Measurements from ENCODE around the gene HES2.
"Not testable (repeated sequence)": the region's sequence is repeated elsewhere in the genome, so short reads cannot be mapped to it uniquely, and the experiment has no call there.

Gene HES2, protein sequence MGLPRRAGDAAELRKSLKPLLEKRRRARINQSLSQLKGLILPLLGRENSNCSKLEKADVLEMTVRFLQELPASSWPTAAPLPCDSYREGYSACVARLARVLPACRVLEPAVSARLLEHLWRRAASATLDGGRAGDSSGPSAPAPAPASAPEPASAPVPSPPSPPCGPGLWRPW
- 0 to 0.07 (median 0.05) reads per million in 3 experiments for total RNA-seq

DNA sequence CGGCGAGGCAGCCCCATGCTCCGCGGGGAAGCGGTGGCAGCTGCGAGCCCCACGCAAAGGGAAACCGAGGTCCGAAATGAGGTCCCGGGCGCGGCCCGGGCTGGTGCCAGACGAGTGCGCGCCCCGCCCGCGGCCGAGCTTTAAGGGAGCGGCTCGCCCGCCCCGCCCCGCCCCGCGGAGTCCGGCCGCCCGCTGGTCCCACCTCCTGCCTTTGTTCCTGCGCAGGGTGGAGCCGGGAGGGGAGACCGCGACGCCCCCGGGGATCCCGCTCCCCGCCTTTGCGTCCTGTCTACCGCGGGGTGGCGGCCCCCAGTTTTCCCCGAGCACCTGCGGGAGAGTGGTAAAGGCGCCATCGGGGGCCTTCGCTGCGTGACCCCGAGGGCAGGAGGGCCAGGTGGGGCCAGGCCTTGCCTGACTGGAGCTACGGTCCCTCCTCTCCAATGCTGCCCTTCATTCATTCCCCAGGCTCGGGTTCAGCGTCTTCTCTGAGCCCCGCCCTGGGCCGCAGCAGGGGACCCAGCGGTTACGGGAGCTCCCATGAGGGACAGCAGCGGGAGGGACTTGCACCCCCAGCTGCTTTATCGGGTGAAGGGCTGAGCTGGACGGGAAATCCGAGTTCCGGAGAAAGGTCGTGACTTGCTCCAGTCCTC lies at the start of gene HES2:
TSS of gene HES2 (minus strand) at position 116 of the 650 bp plus-strand sequence. CDS start at position 17, 99 bp downstream.
- DNase-seq: no peak

DNA sequence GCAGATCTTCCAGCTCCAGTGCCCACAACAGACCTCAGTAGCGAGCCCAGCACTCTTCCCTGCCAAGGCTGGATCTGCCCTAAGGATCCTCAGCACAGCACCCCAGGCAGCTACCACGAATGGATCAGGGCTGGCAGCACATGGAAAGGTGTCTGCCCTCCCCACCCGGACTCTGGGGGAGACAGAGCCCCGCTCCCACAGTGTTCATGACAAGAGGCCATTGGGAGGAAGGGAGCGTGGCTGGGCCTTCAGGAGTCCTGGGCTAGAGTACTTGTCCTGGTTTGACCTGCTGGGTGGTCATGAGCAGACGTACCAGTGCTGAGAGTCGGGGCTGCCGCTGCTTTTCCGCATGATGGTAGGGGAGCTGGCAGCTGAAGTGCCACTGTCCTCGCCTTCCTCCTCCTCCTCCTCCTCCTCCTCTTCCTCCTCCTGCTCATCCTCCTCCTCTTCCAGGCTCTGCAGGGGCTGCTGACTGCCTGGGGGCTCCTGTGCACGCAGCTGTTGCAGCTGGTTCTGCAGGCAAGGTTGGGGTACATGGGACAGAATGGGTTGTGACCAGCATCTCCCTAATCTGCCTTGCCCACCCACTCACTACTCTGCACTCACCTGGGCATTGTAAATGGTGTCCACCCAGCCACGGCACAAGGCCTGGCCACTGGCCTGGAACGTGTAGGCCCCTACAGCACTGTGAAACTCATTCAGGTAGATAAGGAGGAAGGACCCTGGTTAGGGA lies 49.2 kb upstream of the HES2 start:
- no peak for DNase-seq

DNA sequence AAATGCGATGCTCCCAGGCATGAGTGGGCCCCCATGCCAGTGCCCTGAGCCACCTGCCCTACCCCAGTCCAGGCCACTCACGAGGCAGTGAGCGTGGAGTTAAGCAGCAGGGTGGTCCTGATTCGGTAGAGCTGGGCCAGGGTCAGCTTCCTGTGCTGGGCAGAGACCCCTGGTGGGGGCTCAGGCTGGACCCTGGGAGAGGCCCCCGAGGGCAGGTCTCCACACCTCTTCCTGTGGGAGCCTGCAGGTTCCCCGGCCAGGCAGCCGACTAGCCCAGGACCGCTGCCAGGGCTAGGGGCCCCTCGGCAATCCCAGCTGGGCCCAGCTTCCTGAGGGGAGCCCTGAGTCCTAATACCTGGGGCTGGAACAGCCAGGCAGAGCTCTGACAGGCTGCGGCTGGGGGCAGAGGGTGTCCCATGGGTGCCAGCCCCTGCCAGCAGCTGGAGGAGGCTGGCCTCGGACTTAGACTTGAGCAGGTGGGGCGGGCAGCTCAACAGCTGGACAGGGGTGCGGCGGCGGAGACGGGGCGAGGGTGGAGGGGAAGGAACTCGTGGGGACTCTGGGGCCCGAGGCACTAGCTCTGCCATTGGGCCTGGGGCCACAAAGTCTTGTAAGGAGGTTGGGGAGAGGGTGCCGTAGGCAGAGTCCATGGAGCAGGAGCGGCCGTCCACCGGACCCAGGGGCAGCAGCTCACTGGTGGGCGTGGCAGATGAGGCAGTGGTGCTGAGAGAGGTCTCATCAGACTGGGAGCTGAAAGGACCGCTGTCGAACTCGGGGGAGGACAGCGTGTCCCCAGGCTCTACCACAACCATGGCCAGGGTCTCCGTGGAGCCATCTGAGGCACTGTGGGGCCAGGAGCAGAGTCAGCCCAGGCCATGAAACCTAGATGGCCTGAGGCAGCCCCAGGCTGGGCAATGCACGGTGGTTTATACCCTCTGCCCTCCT lies 48.3 kb upstream of the HES2 start:
- no peak for DNase-seq

DNA sequence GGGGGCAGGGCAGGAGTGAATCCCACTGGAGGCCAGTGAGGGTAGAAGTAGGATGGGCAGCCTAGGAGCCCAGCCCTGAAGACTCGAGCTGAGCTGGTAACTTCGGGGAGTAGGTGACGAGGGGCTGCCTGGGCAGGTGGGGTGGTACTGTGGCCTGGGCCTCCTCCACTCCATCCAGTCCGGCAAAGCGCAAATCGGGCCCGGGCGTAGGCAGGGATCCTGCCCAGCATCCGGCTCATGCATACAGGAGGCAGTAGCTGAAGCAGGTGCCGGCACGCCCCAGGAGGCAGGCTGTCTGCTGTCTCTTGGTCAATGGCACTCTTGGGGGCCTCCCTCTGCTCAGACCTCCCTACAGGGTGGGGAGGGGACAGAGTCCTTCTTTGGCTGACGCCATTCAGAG lies 47.5 kb upstream of the HES2 start:
- DNase-seq: no peak

DNA sequence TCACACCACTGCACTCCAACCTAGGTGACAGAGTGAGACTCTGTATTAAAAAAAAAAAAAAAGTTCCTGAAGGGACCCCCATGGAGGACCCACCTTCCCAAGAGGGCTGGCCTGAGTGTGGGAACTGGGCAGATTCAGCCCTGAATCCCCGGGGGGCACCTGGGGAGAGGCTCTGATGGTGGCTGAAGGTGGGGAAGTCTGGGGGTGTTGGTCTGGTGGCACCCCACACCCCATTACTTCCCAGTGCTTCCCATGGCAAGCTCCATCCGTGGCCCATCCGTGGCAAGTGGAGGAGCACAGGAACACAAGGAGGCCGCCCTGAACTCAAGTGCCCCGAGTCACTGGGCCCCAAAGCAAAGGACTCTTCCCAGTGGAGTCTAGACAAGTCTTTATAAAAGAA lies 47.0 kb upstream of the HES2 start:
- no peak for DNase-seq

DNA sequence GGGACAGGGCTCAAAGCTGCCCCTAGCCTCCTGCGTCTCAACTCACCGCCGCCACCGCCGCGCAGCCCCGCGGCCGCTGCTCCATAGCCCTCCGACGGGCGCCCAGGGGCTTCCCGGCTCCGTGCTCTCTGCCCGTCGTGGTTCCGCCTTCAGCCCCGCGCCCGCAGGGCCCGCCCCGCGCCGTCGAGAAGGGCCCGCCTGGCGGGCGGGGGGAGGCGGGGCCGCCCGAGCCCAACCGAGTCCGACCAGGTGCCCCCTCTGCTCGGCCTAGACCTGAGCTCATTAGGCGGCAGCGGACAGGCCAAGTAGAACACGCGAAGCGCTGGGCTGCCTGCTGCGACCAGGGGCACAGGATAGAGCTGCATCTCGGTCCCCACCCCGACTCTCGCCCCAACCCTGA lies 46.3 kb upstream of the HES2 start, which contains the start of gene TNFRSF25:
TSS of gene TNFRSF25 (minus strand) at position 151 of the 400 bp plus-strand sequence. CDS start at position 85, 66 bp downstream.
- peak; percentile 73 for DNase-seq

DNA sequence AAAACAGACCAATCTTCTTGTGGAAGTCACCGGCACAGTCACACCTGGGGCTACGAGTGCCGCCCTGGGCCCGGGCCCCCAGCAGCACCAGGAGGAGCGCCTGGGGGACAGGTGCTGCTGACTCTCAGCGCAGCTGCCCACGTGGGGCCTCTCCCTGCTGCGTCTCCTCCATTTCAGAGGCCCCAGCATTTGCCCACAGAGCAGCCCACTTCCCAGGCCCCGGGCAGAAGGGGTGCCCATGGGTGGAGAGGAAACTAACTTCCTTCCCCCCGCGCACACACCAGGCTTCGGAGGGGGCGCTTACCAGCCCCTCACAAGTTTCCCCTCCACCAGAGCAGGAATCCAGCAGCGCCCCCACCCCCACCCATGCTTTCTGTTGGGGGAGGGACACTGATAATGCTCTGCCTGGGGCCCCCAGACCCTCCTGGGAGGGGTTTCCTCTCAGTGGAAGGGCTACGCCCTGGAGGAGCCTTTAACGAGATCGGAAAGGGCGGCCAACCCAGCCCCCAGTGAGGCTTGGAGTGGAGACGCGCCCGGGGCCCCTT lies 45.8 kb upstream of the HES2 start:
- DNase-seq: peak; percentile 68

DNA sequence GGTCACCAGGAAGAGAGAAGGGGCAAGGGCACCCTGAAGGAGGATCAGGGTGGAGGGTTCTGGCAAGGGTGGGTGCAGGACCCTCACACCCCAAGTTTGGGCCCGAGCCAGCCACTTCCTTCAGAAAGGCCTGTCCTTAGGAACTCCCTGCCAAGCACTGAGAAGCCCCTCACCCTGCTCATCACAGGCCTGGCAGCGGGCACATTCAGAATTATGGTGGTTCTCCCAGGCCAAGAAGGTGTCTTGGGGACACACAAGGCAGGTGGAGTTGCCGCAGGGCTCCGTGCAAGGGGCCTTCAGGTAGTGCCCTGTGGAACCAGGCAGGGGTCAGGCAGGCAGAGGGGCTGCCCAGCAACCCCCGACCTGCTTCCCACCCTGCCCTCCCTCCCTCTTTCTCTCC lies 45.2 kb upstream of the HES2 start:
- no peak for DNase-seq

DNA sequence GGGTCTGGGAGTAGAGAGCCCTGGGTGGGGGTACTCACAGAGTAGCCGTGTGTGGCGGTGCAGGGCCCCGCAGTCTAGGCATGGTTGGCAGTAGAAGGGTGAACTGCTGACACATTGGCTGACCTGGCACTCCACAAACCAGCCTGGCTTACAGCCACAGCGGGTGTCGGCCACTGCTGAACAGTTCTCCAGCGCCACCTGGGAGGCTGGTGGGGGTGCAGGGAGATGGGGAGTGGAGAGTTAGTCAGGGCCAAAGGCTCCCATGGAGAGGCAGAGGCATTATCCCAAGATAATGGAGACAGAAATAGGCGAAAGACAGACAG lies 44.8 kb upstream of the HES2 start:
- no peak for DNase-seq

DNA sequence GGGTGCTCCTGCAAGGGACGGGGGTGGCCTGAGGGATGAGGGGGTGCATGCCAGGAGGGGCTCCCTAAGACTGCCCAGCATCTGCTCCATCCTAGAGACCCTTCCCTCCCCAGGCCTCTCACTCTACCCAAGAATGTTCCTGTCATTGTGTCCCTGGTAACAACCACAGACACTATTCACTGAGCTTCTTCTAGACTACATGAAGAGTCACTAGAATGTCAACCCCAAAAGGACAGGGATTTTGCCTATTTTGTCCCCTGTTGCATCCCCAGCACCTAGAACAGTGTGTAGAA lies 43.3 kb upstream of the HES2 start:
- no peak for DNase-seq

DNA sequence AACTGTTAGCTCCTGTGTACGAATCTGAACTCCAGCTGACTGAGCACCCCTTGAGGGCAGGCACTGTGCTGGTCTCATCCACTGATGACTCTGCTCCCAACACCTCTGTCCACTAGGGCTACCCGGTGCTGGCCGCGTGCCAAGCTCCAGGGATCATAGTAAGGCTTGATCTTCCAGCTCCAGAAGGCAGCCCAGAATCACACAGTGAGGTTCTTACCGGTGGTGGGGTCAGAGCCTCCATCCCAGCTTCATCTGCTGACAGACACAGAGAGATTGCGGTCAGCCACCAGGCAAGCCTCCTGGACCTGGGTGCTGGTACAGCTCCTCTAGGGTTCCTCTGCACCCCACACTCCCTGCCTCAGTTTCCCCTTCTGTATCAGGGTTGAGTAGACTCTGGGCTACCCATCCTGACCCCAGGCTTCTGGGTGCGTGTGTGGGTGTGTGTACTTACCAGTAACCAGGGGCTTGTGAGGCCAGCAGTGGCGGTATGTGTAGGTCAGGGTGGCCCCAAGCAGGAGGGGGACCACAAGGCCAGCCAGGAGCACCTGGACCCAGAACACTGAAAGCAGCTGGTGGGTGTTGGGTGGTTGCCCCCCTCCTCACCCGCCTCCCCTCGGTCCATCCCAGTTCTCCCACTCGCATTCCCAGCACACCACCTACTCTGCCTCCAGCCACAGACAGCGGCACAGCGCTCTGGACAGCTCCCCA lies 42.8 kb upstream of the HES2 start:
- no peak for DNase-seq

DNA sequence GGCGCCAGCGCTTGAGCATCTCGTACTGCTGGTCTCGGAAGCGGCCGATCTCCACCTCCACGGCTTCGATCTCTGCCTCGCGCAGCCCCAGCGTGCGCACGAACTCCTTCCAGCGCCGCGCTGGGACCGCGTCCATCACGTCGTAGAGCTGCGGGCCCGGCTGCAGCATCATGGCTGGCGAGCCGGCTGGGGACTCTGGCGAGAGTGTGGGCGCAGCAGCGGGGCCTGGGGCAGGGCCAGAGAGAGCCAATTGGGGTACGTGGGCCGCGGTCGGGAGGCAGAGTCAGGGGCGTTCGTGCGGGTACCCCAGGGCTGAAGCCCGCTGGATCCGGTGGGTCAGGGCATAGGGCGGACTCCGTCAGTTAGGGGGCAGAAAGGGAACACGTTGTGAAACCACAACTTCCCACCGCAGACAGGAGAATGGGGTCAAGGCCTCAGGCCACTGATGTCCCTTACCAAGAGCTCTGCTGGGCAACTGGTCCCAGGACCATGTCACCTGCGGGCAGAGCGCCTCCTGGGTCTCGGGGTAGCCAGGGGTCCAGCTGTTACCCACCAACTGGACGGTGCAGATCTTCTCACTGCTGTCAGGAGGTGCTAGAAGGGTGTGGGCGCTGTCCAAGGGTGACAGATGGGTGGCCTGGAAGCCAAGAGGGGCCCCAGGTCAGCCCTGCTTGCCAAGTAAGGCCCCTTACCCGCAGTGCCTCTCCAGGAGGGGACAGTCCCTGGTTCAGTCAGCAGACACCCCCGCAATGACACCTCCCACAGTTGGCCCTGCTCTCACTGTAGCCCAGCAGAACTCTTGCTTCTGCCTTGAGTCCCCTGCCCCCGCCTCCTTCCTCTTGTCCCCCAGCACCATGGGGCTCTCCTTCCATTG lies 42.1 kb upstream of the HES2 start:
- no peak for DNase-seq

DNA sequence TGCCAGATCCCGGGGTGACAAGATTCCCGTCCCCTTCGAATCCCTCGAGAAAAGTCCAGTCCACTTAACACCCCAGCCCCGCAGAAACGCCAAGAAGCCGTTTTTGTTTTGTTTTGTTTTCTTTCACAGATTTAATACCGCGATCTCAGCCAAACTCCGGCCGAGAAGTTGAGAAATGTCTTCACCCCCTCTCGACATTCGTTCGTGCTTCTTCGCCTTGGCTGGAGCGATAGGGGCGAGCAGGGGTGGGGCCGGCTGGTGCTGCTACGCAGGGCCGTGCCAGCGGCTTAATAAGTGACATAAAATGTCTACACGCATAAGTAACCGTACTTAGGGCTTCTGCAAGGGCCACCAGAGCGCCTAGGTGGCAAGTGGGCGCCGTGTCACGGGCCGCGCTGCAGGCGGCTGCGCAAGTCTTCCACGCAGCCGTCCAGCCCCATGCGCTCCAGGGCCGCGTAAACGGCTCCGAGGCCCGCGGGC lies 41.4 kb upstream of the HES2 start:
- DNase-seq: no peak

DNA sequence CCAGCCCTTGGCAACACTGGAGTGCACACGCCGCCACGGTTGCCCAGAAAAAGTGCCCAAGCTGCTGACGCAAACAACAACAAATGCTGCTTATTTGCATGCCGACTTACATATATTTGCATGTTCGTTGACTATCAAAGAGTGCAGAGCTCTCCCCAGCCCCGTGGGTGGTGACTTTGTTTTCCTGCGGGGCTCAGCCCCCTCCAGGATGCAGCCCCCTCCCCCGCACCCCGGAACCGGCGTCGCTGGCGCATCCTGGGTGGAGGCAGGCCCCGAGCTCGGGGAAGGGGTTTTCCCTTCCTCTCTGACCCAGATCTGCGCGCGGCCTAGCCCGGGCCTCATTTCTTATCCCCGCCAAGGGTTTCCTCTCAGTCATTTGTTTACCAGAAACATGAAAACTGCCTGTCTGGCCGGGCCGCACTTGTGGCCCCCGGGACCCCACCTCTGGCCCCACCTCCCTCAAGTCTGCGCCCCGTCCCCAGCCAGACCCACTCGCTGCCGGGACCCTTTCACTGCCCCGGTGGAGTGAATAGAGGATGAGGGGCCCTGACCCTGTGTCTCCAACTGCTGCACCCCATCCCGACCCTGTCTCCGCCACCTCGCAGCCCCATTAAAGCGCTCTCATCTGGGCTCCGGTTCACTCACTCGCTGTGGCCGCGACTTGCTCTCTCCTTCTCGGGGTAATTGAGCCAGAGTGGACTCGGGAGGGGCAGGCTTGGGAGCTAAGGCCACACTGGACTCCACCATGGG lies 40.8 kb upstream of the HES2 start:
- DNase-seq: peak; percentile 98

DNA sequence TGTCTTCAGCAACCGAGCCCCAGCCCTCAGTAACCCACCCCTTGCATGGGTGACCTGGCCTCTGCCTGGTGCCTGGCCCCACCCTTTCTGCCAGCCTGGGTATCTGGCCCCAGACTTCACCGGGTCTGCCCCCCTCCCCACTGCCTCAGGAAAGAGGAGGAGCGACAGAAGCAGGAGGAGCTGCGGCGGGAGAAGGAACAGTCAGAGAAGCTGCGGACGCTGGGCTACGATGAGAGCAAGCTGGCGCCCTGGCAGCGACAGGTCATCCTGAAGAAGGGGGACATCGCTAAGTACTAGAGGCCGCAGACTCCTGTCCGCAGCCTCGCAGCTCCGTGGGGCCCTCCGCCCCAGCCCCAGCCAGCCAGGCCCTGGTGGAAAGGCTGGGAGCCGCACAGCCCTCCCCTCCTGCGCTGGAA lies 40.1 kb upstream of the HES2 start:
- DNase-seq: peak; percentile 73

DNA sequence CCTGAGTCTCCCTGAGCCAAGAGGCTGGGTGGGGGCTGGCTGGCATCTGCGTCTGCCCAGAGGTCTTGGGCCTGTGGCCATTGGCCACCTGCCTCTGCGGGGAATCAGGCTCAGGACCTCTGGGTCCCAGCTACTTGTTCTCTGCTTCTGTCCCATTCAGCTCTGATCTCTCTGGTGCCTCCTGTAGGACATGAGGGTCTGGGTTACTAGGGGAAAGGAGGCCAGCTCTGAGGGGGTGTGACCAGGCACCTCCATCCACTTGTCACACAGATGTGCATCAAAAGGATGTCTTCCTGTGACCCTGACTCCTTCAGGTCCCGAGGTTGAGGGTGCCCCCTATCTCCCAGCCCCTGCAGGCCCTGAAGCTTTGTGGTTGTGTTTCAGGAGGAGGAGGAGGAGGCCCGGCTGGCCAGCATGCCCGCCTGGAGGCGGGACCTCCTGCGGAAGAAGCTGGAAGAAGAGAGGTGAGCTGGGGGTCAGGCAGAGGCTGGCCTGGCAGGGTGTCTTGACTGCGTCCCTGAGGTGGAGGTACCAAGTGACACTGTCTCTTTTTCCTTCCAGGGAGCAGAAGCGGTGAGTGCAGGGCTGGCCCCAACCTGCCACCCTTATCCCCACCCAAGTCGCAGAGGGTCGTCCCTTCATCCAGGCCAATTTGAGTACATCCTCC lies 37.2 kb upstream of the HES2 start:
- DNase-seq: no peak

DNA sequence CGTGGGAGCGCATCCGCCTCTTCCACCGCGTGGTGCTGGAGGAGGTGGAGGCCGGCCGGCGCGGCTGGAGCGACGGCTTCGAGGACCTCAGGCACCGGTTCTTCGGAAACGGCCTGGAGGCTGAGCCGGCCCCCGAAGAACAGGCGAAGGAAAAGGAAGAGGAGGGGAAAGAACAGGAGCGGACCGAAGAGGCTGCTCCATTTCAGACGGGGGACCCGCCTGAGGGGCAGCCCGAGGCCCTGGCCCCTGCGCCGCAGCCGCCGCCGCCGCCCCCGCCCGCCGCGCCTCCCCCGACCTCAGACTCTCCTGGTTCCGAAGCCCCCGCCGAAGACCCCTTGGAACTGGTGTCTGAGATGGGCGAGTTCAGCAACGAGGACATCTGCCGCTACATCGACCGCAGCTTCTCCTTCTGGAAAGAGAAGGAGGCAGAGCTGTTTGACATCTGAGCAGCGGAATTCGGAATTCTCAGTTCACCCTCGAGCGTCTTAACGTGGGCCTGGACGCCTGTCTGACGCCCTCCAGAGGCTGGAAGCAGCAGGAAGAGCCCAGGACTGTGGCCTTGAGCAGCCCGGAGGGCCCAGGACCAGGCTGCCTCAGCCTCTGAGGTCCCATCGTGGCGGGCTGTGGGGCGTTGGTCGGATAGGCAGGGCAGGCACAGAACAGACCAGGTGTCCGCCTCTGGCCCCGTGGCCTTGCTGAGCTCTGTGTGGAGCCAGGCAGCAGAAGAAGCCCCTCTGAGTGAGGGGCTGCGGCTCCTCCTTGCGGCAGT lies 36.2 kb upstream of the HES2 start:
- not testable (repeated sequence) for DNase-seq

DNA sequence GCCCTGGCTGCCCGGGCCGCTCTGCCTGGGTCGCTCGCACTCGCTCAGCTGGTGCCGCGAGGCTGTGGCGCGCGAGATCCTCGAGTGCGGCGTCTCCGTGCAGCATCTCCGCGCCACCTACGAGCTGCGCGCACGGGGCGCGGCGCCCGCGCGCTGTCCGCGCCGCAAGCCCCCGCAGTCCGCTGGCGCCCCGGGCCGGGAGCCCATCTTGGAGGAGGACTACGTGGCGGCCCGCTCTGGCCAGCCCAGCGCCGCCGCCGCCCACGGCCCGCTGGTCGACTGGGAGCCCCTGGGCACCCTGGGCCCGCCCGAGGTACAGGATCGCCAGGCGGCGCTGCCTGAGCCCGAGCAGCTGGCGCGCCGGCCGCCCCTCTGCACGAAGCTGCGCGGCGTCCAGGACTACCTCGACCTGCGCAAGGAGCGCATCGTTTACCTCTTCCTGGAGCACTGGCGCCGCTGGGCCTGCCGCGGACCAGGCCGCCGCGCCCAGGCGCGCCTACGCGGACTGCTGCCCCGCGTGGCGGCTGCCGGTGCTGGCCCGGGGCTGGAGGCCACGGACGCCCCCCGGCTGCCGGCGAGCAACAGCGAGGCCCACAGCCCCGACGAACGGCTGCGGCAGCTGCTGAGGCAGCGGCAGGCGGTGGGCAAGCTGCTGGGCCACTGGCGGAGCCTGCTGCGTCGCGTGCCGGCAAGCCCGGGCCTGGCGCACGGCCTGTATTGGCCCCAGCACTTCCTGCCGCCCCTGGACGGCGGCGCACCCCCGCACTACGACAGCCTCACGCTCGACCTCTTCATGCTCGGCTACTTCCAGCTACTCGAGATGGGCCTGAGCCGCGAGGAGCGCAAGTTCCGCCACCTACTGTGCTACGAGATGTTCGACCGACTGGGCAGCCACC lies 35.4 kb upstream of the HES2 start:
- peak; percentile 51 for DNase-seq

All from central memory CD4-positive, alpha-beta T cell (primary cell).